IMR-90 (cell line): ENCODE results near the gene KIDINS220. TPM values are rescaled to one million over a fixed set of nuclear protein-coding genes. Genes with fewer than 3 reads are reported as not detected.

Experiments used
- ATAC-seq: fragments of 200-7000 bp; cut with Tn5 transposase; 2 replicates; pipeline ENCODE4 v1.9.1; 2020; ENCODE audit warnings: low read depth, mild to moderate bottlenecking, moderate library complexity
- BruUV-seq: library from RNA; stranded (reverse); fragments of 400-500 nt; replicated peaks from 2 replicates; lab custom pipeline; 2021; lab: Mats Ljungman, UMichigan
- CTCF ChIA-PET: fragments of 300-600 bp; formaldehyde crosslinking; extraction: SDS; loops from one replicate; lab custom pipeline; 2021; ENCODE audit warnings: antibody characterized with exemption; lab: Yijun Ruan, JAX
- POLR2A ChIA-PET: fragments of 300-600 bp; sonication (Branson Sonifier 250); formaldehyde crosslinking; loops from one replicate; lab custom pipeline; 2022; ENCODE audit warnings: antibody characterized with exemption; ENCODE audit not compliant: unreplicated experiment; lab: Charles Lee
- DNase-seq: peaks from one replicate; pipeline ENCODE4 v3.0.0; 2013
- H2AFZ ChIP-seq: replicated peaks from 2 replicates; pipeline ENCODE3; 2013; ENCODE audit warnings: low read length, mild to moderate bottlenecking; ENCODE audit not compliant: poor library complexity
- H2AK5ac ChIP-seq: 2 replicates; pipeline ENCODE4 v1.6.1; 2013; ENCODE audit warnings: low read depth, low read length, inconsistent platforms
- H2AK9ac ChIP-seq: replicated peaks from 2 replicates; pipeline ENCODE3; 2013; ENCODE audit warnings: mild to moderate bottlenecking, low read depth, low read length, moderate library complexity; ENCODE audit not compliant: poor library complexity
- H2BK120ac ChIP-seq: 2 replicates; pipeline ENCODE4 v1.6.1; 2013; ENCODE audit warnings: low read depth, low read length, inconsistent platforms
- H2BK15ac ChIP-seq: 3 replicates; pipeline ENCODE4 v1.6.1; 2013; ENCODE audit warnings: low read depth, low read length, inconsistent platforms
- H2BK20ac ChIP-seq: 2 replicates; pipeline ENCODE4 v1.6.1; 2013; ENCODE audit warnings: low read depth, mild to moderate bottlenecking, inconsistent platforms, low read length, moderate library complexity
- H2BK5ac ChIP-seq: 2 replicates; pipeline ENCODE4 v1.6.1; 2013; ENCODE audit warnings: mild to moderate bottlenecking, low read depth, low read length, inconsistent platforms; ENCODE audit not compliant: poor library complexity, severe bottlenecking
- H3K14ac ChIP-seq: replicated peaks from 2 replicates; pipeline ENCODE4 v1.6.1; 2013; ENCODE audit warnings: low read depth, low read length, inconsistent platforms
- H3K18ac ChIP-seq: 2 replicates; pipeline ENCODE4 v1.6.1; 2013; ENCODE audit warnings: low read depth, low read length, control low read depth
- H3K23ac ChIP-seq: 2 replicates; pipeline ENCODE4 v1.6.1; 2013; ENCODE audit warnings: low read depth, low read length, inconsistent platforms
- H3K27ac ChIP-seq: 2 replicates; pipeline ENCODE4 v1.5.1; 2013; ENCODE audit warnings: mild to moderate bottlenecking, control low read depth, low read length; ENCODE audit not compliant: insufficient read depth
- H3K27me3 ChIP-seq: 2 replicates; pipeline ENCODE4 v1.6.1; 2013; ENCODE audit warnings: low read length; ENCODE audit not compliant: control insufficient read depth, insufficient read depth
- H3K36me3 ChIP-seq: 2 replicates; pipeline ENCODE4 v1.6.1; 2013; ENCODE audit warnings: low read length, mixed read lengths; ENCODE audit not compliant: control insufficient read depth, insufficient read depth
- H3K4ac ChIP-seq: 2 replicates; pipeline ENCODE4 v1.6.1; 2013; ENCODE audit warnings: low read depth, low read length, inconsistent platforms
- H3K4me1 ChIP-seq: 2 replicates; pipeline ENCODE4 v1.6.1; 2013; ENCODE audit warnings: low read length, mixed read lengths; ENCODE audit not compliant: control insufficient read depth, insufficient read depth
- H3K4me2 ChIP-seq: 2 replicates; pipeline ENCODE4 v1.6.1; 2013; ENCODE audit warnings: low read depth, mild to moderate bottlenecking, control low read depth, low read length, moderate library complexity
- H3K4me3 ChIP-seq: 2 replicates; pipeline ENCODE4 v1.5.1; 2013; ENCODE audit warnings: low read depth, mild to moderate bottlenecking, control low read depth, low read length, moderate library complexity; ENCODE audit not compliant: insufficient read depth
- H3K56ac ChIP-seq: 2 replicates; pipeline ENCODE4 v1.6.1; 2013; ENCODE audit warnings: low read length, inconsistent platforms; ENCODE audit not compliant: insufficient read depth; ENCODE audit errors: extremely low read depth
- H3K79me1 ChIP-seq, 2 experiments: 2 replicates each; pipeline ENCODE4 v1.6.1; 2013; ENCODE audit warnings: low read length in 2 of 2, inconsistent platforms in 1 of 2, low read depth in 1 of 2
- H3K9ac ChIP-seq: 2 replicates; pipeline ENCODE4 v1.6.1; 2013; ENCODE audit warnings: low read depth, low read length, control low read depth
- H3K9me1 ChIP-seq: 2 replicates; pipeline ENCODE4 v1.6.1; 2013; ENCODE audit warnings: low read length, inconsistent platforms; ENCODE audit not compliant: insufficient read depth
- H3K9me3 ChIP-seq: 2 replicates; pipeline ENCODE4 v1.6.1; 2013; ENCODE audit warnings: low read length; ENCODE audit not compliant: control insufficient read depth, insufficient read depth
- H4K20me1 ChIP-seq: 2 replicates; pipeline ENCODE4 v1.6.1; 2013; ENCODE audit warnings: low read length, inconsistent platforms; ENCODE audit not compliant: insufficient read depth
- H4K5ac ChIP-seq: 2 replicates; pipeline ENCODE4 v1.6.1; 2013; ENCODE audit warnings: mild to moderate bottlenecking, low read depth, low read length, control low read depth
- H4K8ac ChIP-seq, 2 experiments: 2 replicates each; pipeline ENCODE4 v1.6.1; 2013; ENCODE audit warnings: low read depth in 2 of 2, low read length in 2 of 2, control low read depth in 1 of 2, inconsistent platforms in 1 of 2
- H4K91ac ChIP-seq: 2 replicates; pipeline ENCODE4 v1.6.1; 2013; ENCODE audit warnings: low read depth, low read length, inconsistent platforms; ENCODE audit not compliant: insufficient read depth
- BHLHE40 ChIP-seq: fragments of 150-350 bp; IDR thresholded peaks from 2 replicates; pipeline ENCODE4 v1.6.1; 2016; ENCODE audit warnings: mild to moderate bottlenecking, low read depth, low read length
- CEBPB ChIP-seq: IDR thresholded peaks from 2 replicates; pipeline ENCODE4 v1.6.1; 2012; ENCODE audit warnings: low read depth, low read length, improper control_type of control experiment
- CHD1 ChIP-seq: IDR thresholded peaks from 2 replicates; pipeline ENCODE4 v1.6.1; 2012; ENCODE audit warnings: low read depth, low read length, improper control_type of control experiment
- FOS ChIP-seq: fragments of 150-350 bp; IDR thresholded peaks from 2 replicates; pipeline ENCODE4 v1.6.1; 2016; ENCODE audit warnings: low read depth, low read length
- MAFK ChIP-seq: IDR thresholded peaks from 2 replicates; pipeline ENCODE4 v1.6.1; 2012; ENCODE audit warnings: low read depth, low read length, improper control_type of control experiment
- MAZ ChIP-seq: IDR thresholded peaks from 2 replicates; pipeline ENCODE4 v1.6.1; 2012; ENCODE audit warnings: low read depth, mild to moderate bottlenecking, low read length, improper control_type of control experiment, moderate library complexity, borderline replicate concordance
- MXI1 ChIP-seq: IDR thresholded peaks from 2 replicates; pipeline ENCODE4 v1.6.1; 2012; ENCODE audit warnings: low read depth, mild to moderate bottlenecking, low read length, moderate library complexity, borderline replicate concordance
- NFE2L2 ChIP-seq: fragments of 150-350 bp; IDR thresholded peaks from 2 replicates; pipeline ENCODE4 v1.6.1; 2016; ENCODE audit warnings: low read depth, mild to moderate bottlenecking, low read length
- POLR2A ChIP-seq: IDR thresholded peaks from 2 replicates; pipeline ENCODE4 v1.6.1; 2012; ENCODE audit warnings: mild to moderate bottlenecking, low read depth, low read length
- RAD21 ChIP-seq: IDR thresholded peaks from 2 replicates; pipeline ENCODE4 v1.6.1; 2012; ENCODE audit warnings: low read length, improper control_type of control experiment
- RCOR1 ChIP-seq: IDR thresholded peaks from 2 replicates; pipeline ENCODE4 v1.6.1; 2012; ENCODE audit warnings: mild to moderate bottlenecking, low read length, improper control_type of control experiment; ENCODE audit not compliant: insufficient replicate concordance
- RFX5 ChIP-seq: IDR thresholded peaks from 2 replicates; pipeline ENCODE4 v1.8.0; 2012; ENCODE audit warnings: low read depth, mild to moderate bottlenecking, low read length, moderate library complexity
- SMC3 ChIP-seq: fragments of 150-350 bp; IDR thresholded peaks from 2 replicates; pipeline ENCODE4 v1.6.1; 2016; ENCODE audit warnings: low read depth, mild to moderate bottlenecking, antibody characterized with exemption, low read length, moderate library complexity
- WGBS, 2 experiments: methylation state at CpG; one replicate each; pipeline versions ENCODE4 v1.1.5 to v1.1.7; 2013; ENCODE audit warnings: missing lambda C conversion rate in 2 of 2; ENCODE audit not compliant: insufficient read length in 1 of 2; ENCODE audit errors: extremely low coverage in 2 of 2; 5-methylcytosine and 5-hydroxymethylcytosine counted together
- dilution Hi-C: fragments of 300-500 bp; cut with HindIII; formaldehyde crosslinking; loops from one replicate; pipeline ENCODE4 v1.14.3; 2018; ENCODE audit warnings: low sequenced_read_pairs; ENCODE audit not compliant: unreplicated experiment
- in situ Hi-C: fragments of 300-500 bp; cut with MboI; formaldehyde crosslinking; loops from 3 replicates; pipeline ENCODE4 v1.14.3; 2019; ENCODE audit warnings: low sequenced_read_pairs, inconsistent platforms, mixed read lengths
- intact Hi-C: fragments of 100-400 bp; cut with micrococcal nuclease; formaldehyde crosslinking; loops from 2 replicates; pipeline ENCODE4 v1.10.0; 2022
- polyA plus RNA-seq, 3 experiments: library from polyadenylated mRNA; depleted of rRNA; stranded (reverse); fragments of >200 nt; gene quantifications; 2 replicates each; pipeline ENCODE4 v1.2.3, GENCODE V29; 2012; ENCODE audit warnings: low replicate concordance in 1 of 3
- total RNA-seq: library from RNA; depleted of rRNA; stranded (reverse); fragments of >200 nt; gene quantifications from 2 replicates; pipeline ENCODE4 v1.2.3, GENCODE V29; 2012
- TF ChIP-seq, protein P1 (sequence below): fragments of 150-350 bp; IDR thresholded peaks from 2 replicates; pipeline ENCODE4 v1.6.1; 2016; ENCODE audit warnings: low read depth, mild to moderate bottlenecking, low read length, moderate library complexity, borderline replicate concordance
- TF ChIP-seq, protein P2 (sequence below): fragments of 150-350 bp; IDR thresholded peaks from 2 replicates; pipeline ENCODE4 v1.6.1; 2017; ENCODE audit warnings: mild to moderate bottlenecking, antibody characterized with exemption, low read length, low read depth
- TF ChIP-seq, protein P3 (sequence below): conservative IDR thresholded peaks from 2 replicates; pipeline ENCODE4 v1.5.1; 2012; ENCODE audit warnings: mild to moderate bottlenecking, low read depth, low read length, improper control_type of control experiment

KIDINS220 gene
- total and polyA plus RNA-seq, 2 of the 4 experiments (the other 2 are of a cell fraction) = 23.1 to 63.4 TPM

DNA sequence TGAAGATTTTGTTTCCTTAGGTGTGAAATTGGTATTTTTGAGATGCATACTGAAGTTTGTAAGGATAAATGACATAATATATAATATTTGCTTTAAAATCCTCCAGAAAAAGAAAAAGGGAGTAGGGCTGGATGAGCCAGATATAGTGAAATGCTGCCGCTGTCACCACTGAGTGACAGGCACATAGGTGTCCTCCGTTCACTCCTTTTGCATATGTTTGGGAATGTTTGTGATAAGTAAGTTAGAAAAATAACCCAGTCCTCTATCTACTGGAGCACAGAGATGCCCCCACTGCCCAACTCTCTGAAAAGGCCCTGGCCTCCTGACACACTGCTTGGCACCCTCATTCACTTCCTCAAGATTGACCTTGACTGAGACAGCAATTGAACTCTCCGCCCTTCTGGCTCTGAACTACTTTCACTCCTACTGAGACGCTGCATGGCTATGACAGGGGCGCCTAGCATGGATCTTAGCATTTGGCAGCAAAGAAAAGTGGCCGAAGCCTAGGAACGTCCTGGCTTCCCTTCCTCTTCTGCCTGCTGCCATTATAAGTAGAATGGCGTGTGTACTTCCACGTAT lies 145.5 kb downstream of the KIDINS220 start:
- in situ Hi-C loops (loop anchor here (25.0 kb wide), 3 partner anchors 530 to 1580 kb away; no protein-coding TSS in a partner anchor), intact Hi-C loops (no loop called here), dilution Hi-C loops (no loop called here)
- POLR2A ChIA-PET = no interaction called here
- Histone ChIP-seq H4K8ac (no peak overlapping the region), H3K4me3 (no peak overlapping the region), H3K14ac (no peak overlapping the region), H3K9me3 (no peaks in the 10 kb centered on the region), H3K9me1 (no peaks in the 10 kb centered on the region), H3K36me3 (no peaks in the 10 kb centered on the region), H4K5ac (no peak overlapping the region), H4K91ac (no peak overlapping the region), H4K20me1 (no peaks in the 10 kb centered on the region), H3K4me2 (no peak overlapping the region), H3K27ac (no peak overlapping the region), H3K18ac (no peak overlapping the region), H2BK20ac (no peak overlapping the region), H3K56ac (no peak overlapping the region), H2AK5ac (no peak overlapping the region), H3K79me1 (no peaks in the 10 kb centered on the region), H2BK15ac (no peak overlapping the region), H2BK5ac (no peak overlapping the region), H2AK9ac (no peak overlapping the region), H2BK120ac (no peak overlapping the region), H2AFZ (no peak overlapping the region), H3K4me1 (no peaks in the 10 kb centered on the region), H3K9ac (no peak overlapping the region), H3K4ac (no peak overlapping the region), H3K23ac (no peak overlapping the region), H3K27me3 (no peaks in the 10 kb centered on the region; the same call in 1 of the 2 replicates)
- no peak for ATAC-seq
- TF ChIP-seq, protein P1, sequence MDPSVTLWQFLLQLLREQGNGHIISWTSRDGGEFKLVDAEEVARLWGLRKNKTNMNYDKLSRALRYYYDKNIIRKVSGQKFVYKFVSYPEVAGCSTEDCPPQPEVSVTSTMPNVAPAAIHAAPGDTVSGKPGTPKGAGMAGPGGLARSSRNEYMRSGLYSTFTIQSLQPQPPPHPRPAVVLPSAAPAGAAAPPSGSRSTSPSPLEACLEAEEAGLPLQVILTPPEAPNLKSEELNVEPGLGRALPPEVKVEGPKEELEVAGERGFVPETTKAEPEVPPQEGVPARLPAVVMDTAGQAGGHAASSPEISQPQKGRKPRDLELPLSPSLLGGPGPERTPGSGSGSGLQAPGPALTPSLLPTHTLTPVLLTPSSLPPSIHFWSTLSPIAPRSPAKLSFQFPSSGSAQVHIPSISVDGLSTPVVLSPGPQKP = no peak
- TF ChIP-seq, protein P2, sequence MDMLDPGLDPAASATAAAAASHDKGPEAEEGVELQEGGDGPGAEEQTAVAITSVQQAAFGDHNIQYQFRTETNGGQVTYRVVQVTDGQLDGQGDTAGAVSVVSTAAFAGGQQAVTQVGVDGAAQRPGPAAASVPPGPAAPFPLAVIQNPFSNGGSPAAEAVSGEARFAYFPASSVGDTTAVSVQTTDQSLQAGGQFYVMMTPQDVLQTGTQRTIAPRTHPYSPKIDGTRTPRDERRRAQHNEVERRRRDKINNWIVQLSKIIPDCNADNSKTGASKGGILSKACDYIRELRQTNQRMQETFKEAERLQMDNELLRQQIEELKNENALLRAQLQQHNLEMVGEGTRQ = no peak
- TF ChIP-seq MAZ (no peak), MXI1 (no peak), RFX5 (no peak), RCOR1 (no peak), MAFK (no peak), CHD1 (no peak), RAD21 (no peak), SMC3 (no peak), CEBPB (no peak), POLR2A (no peak), BHLHE40 (no peak), FOS (no peak), NFE2L2 (no peak)
- TF ChIP-seq, protein P3, sequence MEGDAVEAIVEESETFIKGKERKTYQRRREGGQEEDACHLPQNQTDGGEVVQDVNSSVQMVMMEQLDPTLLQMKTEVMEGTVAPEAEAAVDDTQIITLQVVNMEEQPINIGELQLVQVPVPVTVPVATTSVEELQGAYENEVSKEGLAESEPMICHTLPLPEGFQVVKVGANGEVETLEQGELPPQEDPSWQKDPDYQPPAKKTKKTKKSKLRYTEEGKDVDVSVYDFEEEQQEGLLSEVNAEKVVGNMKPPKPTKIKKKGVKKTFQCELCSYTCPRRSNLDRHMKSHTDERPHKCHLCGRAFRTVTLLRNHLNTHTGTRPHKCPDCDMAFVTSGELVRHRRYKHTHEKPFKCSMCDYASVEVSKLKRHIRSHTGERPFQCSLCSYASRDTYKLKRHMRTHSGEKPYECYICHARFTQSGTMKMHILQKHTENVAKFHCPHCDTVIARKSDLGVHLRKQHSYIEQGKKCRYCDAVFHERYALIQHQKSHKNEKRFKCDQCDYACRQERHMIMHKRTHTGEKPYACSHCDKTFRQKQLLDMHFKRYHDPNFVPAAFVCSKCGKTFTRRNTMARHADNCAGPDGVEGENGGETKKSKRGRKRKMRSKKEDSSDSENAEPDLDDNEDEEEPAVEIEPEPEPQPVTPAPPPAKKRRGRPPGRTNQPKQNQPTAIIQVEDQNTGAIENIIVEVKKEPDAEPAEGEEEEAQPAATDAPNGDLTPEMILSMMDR = no peak
- WGBS, 2 experiments = no CpG with 5 or more reads among the region's 9 CpGs
- CTCF ChIA-PET = interaction anchor here (0.8 kb wide), 1 partner anchor 87 kb away, joined by 3 read pairs; no protein-coding TSS in a partner anchor
- no TSS peak for BruUV-seq
- DNase-seq = no peak
